GM23248 (cell line): ENCODE data around the gene NUP214. TPM values are rescaled to one million over a fixed set of nuclear protein-coding genes. Genes with fewer than 3 reads are reported as not detected.
A peak's percentile ranks its signal among the peaks of the same experiment; 100 is the strongest.

Experiments used
- DNase-seq: peaks from one replicate; pipeline ENCODE4 v3.0.0-alpha.2; 2015
- H2AFZ ChIP-seq: fragments of 200-600 bp; sonication (generic); 2 replicates; pipeline ENCODE4 v1.6.1; 2016; ENCODE audit warnings: antibody characterized with exemption
- H3F3A ChIP-seq: fragments of 200-600 bp; sonication (generic); 2 replicates; pipeline ENCODE4 v1.6.1; 2016; ENCODE audit warnings: mild to moderate bottlenecking, antibody characterized with exemption, mixed run types; ENCODE audit not compliant: insufficient read depth
- H3K27ac ChIP-seq: fragments of 200-600 bp; sonication (generic); 2 replicates; pipeline ENCODE4 v1.5.1; 2016; ENCODE audit warnings: mild to moderate bottlenecking
- H3K27me3 ChIP-seq: fragments of 200-600 bp; sonication (generic); replicated peaks from 2 replicates; pipeline ENCODE4 v1.6.1; 2016; ENCODE audit warnings: mild to moderate bottlenecking; ENCODE audit not compliant: insufficient read depth
- H3K36me3 ChIP-seq: fragments of 200-600 bp; sonication (generic); 2 replicates; pipeline ENCODE4 v1.6.1; 2016; ENCODE audit warnings: low read depth, mild to moderate bottlenecking
- H3K4me1 ChIP-seq: fragments of 200-600 bp; sonication (generic); 2 replicates; pipeline ENCODE4 v1.6.1; 2016; ENCODE audit warnings: mild to moderate bottlenecking; ENCODE audit not compliant: insufficient read depth
- H3K4me2 ChIP-seq: fragments of 200-600 bp; sonication (generic); one replicate; pipeline ENCODE4 v1.6.1; 2016; ENCODE audit warnings: mild to moderate bottlenecking; ENCODE audit not compliant: unreplicated experiment
- H3K4me3 ChIP-seq: fragments of 200-600 bp; sonication (generic); 2 replicates; pipeline ENCODE4 v1.5.1; 2016; ENCODE audit warnings: mild to moderate bottlenecking
- H3K79me2 ChIP-seq: fragments of 200-600 bp; sonication (generic); 2 replicates; pipeline ENCODE4 v1.6.1; 2016; ENCODE audit warnings: mild to moderate bottlenecking; ENCODE audit not compliant: insufficient read depth
- H3K9ac ChIP-seq: fragments of 200-600 bp; sonication (generic); 2 replicates; pipeline ENCODE4 v1.6.1; 2016; ENCODE audit warnings: mild to moderate bottlenecking
- H3K9me2 ChIP-seq: fragments of 200-600 bp; sonication (generic); 2 replicates; pipeline ENCODE4 v1.6.1; 2016; ENCODE audit warnings: mixed run types, mild to moderate bottlenecking, moderate library complexity; ENCODE audit not compliant: insufficient read depth
- H3K9me3 ChIP-seq: fragments of 200-600 bp; sonication (generic); one replicate; pipeline ENCODE4 v1.6.1; 2017; ENCODE audit warnings: low read depth
- H4K20me1 ChIP-seq: fragments of 200-600 bp; sonication (generic); 2 replicates; pipeline ENCODE4 v1.6.0; 2016; ENCODE audit not compliant: insufficient read depth
- EZH2 ChIP-seq: fragments of 200-600 bp; sonication (generic); IDR thresholded peaks from 2 replicates; pipeline ENCODE4 v1.6.1; 2018; ENCODE audit warnings: antibody characterized with exemption, mild to moderate bottlenecking; ENCODE audit not compliant: insufficient read depth, poor library complexity, severe bottlenecking
- EZH2phosphoT487 ChIP-seq: fragments of 200-600 bp; sonication (generic); IDR thresholded peaks from 2 replicates; pipeline ENCODE4 v1.6.1; 2018; ENCODE audit warnings: antibody characterized with exemption, moderate library complexity, mild to moderate bottlenecking, low read depth; ENCODE audit not compliant: insufficient read depth
- WGBS, 2 experiments: methylation state at CpG; one replicate each; pipeline ENCODE4 v1.1.6; 2015 to 2017; ENCODE audit warnings: low lambda C conversion rate in 2 of 2, low coverage in 1 of 2; ENCODE audit errors: missing lambda C conversion rate in 2 of 2; 5-methylcytosine and 5-hydroxymethylcytosine counted together
- in situ Hi-C: fragments of 300-500 bp; cut with MboI; formaldehyde crosslinking; loops from 2 replicates; pipeline ENCODE4 v1.15.0; 2020
- polyA plus RNA-seq: library from polyadenylated mRNA; unstranded; fragments of >200 nt; fragmentation: Nextera tagmentation; extraction: Ambion mirVana; gene quantifications from 2 replicates; pipeline ENCODE4 v1.2.1, GENCODE V29; 2016
- total RNA-seq: library from RNA; depleted of rRNA; stranded (reverse); fragments of >200 nt; shearing (Covaris generic); gene quantifications from 2 replicates; pipeline ENCODE4 v1.2.3, GENCODE V29; 2014

The NUP214 gene
- total and polyA plus RNA-seq, 2 experiments from 2014 or later, result 13.1 to 14.3 TPM

DNA sequence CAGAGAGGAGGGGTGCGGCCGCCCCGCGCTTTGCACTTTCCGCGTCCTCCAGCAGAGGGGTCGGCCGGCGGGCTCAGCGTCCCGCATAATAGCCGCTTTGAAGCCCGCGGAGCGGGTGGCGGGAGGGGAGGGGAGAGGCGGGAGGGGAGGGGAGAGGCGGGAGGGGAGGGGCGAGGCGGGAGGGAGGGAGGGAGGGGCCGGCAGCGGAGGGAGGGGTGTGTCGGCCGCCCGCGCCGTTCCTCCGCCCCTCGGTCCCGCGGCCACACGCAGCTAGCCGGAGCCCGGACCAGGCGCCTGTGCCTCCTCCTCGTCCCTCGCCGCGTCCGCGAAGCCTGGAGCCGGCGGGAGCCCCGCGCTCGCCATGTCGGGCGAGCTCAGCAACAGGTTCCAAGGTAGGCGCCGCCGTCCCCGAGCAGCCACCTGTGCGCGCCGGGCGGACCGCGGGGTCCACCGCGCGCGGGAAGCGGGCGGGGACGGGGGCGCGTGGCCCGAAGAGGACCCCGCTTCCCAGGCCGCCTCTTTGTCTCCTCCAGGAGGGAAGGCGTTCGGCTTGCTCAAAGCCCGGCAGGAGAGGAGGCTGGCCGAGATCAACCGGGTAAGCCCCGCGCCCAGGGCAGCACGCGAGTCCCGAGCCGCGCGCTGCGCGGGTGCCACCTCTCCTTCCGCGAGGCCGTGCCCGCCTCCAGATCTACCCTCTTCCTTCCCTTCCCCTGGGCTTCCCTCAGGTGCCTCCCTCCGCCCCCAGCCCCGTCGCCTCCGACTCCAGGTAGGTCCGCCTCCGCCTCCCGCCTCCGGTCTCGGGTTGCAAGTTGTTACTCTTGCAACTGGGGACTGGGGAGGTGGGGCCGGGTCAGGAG, 28.9 kb upstream of the NUP214 start, which contains the start of gene AIF1L:
Gene AIF1L (plus strand): TSS at position 263 of the 857 bp plus-strand sequence. CDS start 99 bp downstream, at position 362.
- WGBS, 2 experiments, result 1 to 4% methylated on average over 34 to 87 of the region's 99 CpGs
- DNase-seq, result peak; percentile 34

DNA sequence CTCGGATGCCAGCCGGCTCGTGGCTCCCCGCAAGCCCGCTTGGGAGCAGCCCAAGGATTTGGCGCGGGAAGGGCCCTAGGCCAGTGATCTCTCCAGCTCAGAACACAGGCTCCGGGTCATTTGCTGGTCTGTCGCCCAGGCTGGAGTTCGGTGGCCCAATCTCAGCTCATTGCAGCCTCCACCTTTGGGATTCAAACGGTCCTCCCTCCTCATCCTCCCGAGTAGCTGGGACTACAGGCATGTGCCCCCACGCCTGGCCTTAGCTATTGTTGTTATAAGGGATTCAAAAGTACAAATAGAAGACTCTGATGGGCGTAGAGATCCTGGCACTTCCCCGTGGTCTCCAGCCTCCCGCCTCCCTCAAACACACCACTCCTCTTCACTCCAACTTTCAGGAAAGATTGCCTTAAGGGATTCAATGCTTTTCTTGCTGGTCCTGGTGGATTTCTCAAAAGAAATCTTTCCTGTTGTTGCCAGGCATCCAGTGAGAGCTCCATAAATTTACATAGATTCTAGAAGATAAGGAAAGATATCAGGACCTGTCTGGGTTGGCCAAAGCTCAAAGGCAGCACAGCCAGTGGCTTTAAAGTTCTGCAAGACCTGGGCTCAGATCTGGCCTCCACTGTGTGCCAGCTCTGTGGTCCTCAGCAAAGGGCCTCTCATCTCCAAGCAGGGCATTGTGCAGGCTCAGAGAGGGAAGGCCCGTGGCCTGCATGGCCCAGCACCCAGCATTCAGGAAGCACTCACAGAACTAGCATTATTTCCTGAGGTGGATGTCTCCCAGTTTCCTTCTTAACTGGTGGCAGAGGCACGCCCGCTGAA, 28.0 kb upstream of the NUP214 start:
- peak overlapping the region; percentile 56; the same call in 1 of the 2 replicates for H2AFZ ChIP-seq
- H4K20me1 ChIP-seq, result no peaks in the 10 kb centered on the region
- H3K4me3 ChIP-seq, result no peak overlapping the region
- WGBS, 2 experiments, result 36 to 37% methylated on average over 19 of the region's 19 CpGs
- no peak overlapping the region for H3K4me2 ChIP-seq
- no peak overlapping the region for H3K9ac ChIP-seq
- H3K27ac ChIP-seq, result no peak overlapping the region
- DNase-seq, result no peak
- H3K27me3 ChIP-seq, result peaks cover 35% of the 10 kb centered on the region
- no peaks in the 10 kb centered on the region; the same call in 1 of the 2 replicates for H3K4me1 ChIP-seq
- no peaks in the 10 kb centered on the region for H3K9me2 ChIP-seq
- no peaks in the 10 kb centered on the region for H3K79me2 ChIP-seq
- no peaks in the 10 kb centered on the region for H3F3A ChIP-seq
- H3K36me3 ChIP-seq, result no peaks in the 10 kb centered on the region
- in situ Hi-C loops, result no loop called here
- no peaks in the 10 kb centered on the region for H3K9me3 ChIP-seq
- TF ChIP-seq EZH2 (peak; percentile 35), EZH2phosphoT487 (no peak)

More for the DNA sequence above, 28.9 kb upstream of the NUP214 start, which contains the start of gene AIF1L:
- peak; percentile 80 for TF ChIP-seq EZH2
- no peak; the same call in 1 of the 2 replicates for TF ChIP-seq EZH2phosphoT487
- Histone ChIP-seq H3K9me3 (no peaks in the 10 kb centered on the region), H3K4me3 (peak within 1 kb of the TSS; percentile 55), H2AFZ (peak within 1 kb of the TSS; percentile 56; the same call in 1 of the 2 replicates), H3K9me2 (no peaks in the 10 kb centered on the region), H3K4me1 (no peaks in the 10 kb centered on the region; the same call in 1 of the 2 replicates), H3F3A (no peaks in the 10 kb centered on the region), H3K36me3 (no peaks in the 10 kb centered on the region), H3K27ac (no peak within 1 kb of the TSS), H3K27me3 (peaks cover 35% of the 10 kb centered on the region), H3K4me2 (peak within 1 kb of the TSS; percentile 61), H4K20me1 (no peaks in the 10 kb centered on the region), H3K9ac (no peak within 1 kb of the TSS), H3K79me2 (no peaks in the 10 kb centered on the region)
- in situ Hi-C loops, result no loop called here

DNA sequence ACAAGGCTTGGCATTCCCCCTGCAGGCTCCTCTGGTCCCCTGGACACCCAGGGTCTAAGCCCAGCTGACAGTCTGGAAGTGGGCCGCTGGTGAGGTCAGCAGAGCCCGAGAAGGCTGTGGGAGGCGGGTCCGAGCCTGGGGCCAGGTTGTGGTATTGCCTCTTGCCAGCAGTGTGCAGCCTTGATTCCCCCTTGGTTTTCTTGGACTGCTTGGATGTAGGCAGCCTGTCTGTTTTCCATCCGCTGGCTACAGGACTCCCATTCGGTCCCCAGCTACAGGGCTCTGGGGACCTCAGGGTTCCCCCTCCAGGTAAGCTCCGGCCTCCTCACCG, 27.5 kb upstream of the NUP214 start:
- H3K36me3 ChIP-seq, result no peaks in the 10 kb centered on the region
- H2AFZ ChIP-seq, result no peak overlapping the region
- no peaks in the 10 kb centered on the region for H3K79me2 ChIP-seq
- H4K20me1 ChIP-seq, result no peaks in the 10 kb centered on the region
- no peaks in the 10 kb centered on the region for H3K9me3 ChIP-seq
- no peak for TF ChIP-seq EZH2phosphoT487
- H3F3A ChIP-seq, result no peaks in the 10 kb centered on the region
- no peak for DNase-seq
- WGBS, 2 experiments, result 82 to 83% methylated on average over 8 of the region's 8 CpGs
- H3K27ac ChIP-seq, result no peak overlapping the region
- no peaks in the 10 kb centered on the region; the same call in 1 of the 2 replicates for H3K4me1 ChIP-seq
- H3K4me3 ChIP-seq, result no peak overlapping the region
- no peaks in the 10 kb centered on the region for H3K9me2 ChIP-seq
- in situ Hi-C loops, result no loop called here
- H3K9ac ChIP-seq, result no peak overlapping the region
- H3K4me2 ChIP-seq, result no peak overlapping the region
- H3K27me3 ChIP-seq, result peaks cover 35% of the 10 kb centered on the region

DNA sequence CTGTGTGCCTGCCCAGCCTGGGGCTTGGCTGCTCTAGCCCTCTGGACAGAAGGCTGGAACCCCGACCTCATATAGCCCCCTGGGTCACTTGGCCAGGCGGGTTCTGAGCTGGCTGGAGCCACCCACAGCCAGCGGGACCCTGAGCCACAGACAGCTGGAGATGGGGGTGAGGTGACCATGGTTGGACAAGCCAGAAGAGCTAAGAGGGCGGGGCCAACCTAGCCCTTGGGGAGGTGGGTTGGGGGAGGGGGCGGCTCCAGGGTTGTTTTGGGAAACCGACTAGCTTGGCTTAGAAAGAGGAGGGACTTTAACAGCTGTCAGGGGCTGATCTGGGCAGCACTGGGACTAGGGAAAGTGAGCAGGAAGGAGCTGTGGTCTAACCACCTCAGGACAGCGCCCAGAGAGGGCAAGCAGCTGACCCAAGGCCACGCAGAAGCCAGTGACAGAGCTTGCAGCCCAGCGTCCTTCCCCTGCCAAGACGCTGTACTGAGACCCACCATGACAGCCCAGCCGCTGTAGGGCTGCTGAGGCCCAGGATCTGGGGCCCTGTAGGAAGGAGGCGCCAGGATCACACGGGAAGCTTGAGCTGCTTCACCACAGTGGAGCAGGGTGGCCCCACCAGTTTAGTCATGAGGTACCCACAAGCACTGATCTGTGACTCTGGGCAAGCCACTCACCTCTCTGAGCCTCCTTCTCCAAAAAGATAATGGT, 26.8 kb upstream of the NUP214 start:
- no peaks in the 10 kb centered on the region for H3F3A ChIP-seq
- no peak overlapping the region for H3K4me3 ChIP-seq
- in situ Hi-C loops, result no loop called here
- no peaks in the 10 kb centered on the region for H3K36me3 ChIP-seq
- TF ChIP-seq EZH2 (no peak), EZH2phosphoT487 (no peak)
- no peak overlapping the region for H2AFZ ChIP-seq
- H3K27me3 ChIP-seq, result peaks cover 35% of the 10 kb centered on the region
- no peak overlapping the region for H3K27ac ChIP-seq
- no peaks in the 10 kb centered on the region; the same call in 1 of the 2 replicates for H3K4me1 ChIP-seq
- H3K9me3 ChIP-seq, result no peaks in the 10 kb centered on the region
- DNase-seq, result no peak
- H3K79me2 ChIP-seq, result no peaks in the 10 kb centered on the region
- WGBS, 2 experiments, result 78 to 81% methylated on average over 12 to 13 of the region's 13 CpGs
- H3K9ac ChIP-seq, result no peak overlapping the region
- H3K9me2 ChIP-seq, result no peaks in the 10 kb centered on the region
- H4K20me1 ChIP-seq, result no peaks in the 10 kb centered on the region
- no peak overlapping the region for H3K4me2 ChIP-seq
